H1 (cell line): ENCODE measurements around the gene PKD1L1. TPM values are rescaled to one million over a fixed set of nuclear protein-coding genes. Genes with fewer than 3 reads are reported as not detected.

ENCODE experiments used
- SP4 ChIP-seq: IDR thresholded peaks from 2 replicates; pipeline ENCODE4 v1.6.1; 2012; ENCODE audit warnings: low read length, inconsistent platforms
- polyA plus RNA-seq, 7 experiments: library from polyadenylated mRNA; depleted of rRNA in 3 of 7; stranded (reverse) in 5 of 7; unstranded in 2 of 7; fragments of >200 nt in 5 of 7; fragments of 200-250 nt in 2 of 7; gene quantifications; 1 replicate in 5 of 7; 2 replicates in 1 of 7; 4 replicates in 1 of 7; pipeline versions ENCODE4 v1.2.1 to v1.2.3, GENCODE V29; 2011 to 2013; ENCODE audit warnings: missing spikeins in 2 of 7, mixed read lengths in 2 of 7
- total RNA-seq: library from RNA; stranded (reverse); fragmentation: NEBNext Ultra II Directional; extraction: Animal tissue kit (Norgen Biotek cat#: 25700); gene quantifications from 2 replicates; pipeline ENCODE4 v1.2.1, GENCODE V29; 2021

PKD1L1 gene
- total and polyA plus RNA-seq, 2 of the 8 experiments (the other 6 are each of a cell fraction or from before 2014, with no cell fraction given): 0.22 to 0.35 TPM

- no peak for TF ChIP-seq SP4
Observed at GRCh38 chr7:47967708-47968107, 19.4 kb upstream of the PKD1L1 start (continued).
